K562 (cell line): ENCODE results near the gene TBL1XR1. TPM values are rescaled to one million over a fixed set of nuclear protein-coding genes. Genes with fewer than 3 reads are reported as not detected.
A peak's percentile ranks its signal among the peaks of the same experiment; 100 is the strongest.

Experiments used
- ADNP ChIP-seq: fragments of 200-800 bp; sonication (Bioruptor generic); IDR thresholded peaks from 2 replicates; pipeline ENCODE4 v1.6.1; 2016; ENCODE audit warnings: missing genetic modification characterization, missing compliant biosample characterization
- CSDE1 ChIP-seq, 2 experiments: fragments of 450-650 bp; IDR thresholded peaks; 2 replicates each; pipeline ENCODE4 v1.6.1; 2016; ENCODE audit warnings: mild to moderate bottlenecking in 1 of 2
- EGR1 ChIP-seq: fragments of 450-650 bp; conservative IDR thresholded peaks from 2 replicates; pipeline ENCODE4 v1.6.1; 2017; ENCODE audit warnings: mild to moderate bottlenecking
- EHMT2 ChIP-seq: fragments of 450-650 bp; IDR thresholded peaks from 2 replicates; pipeline ENCODE4 v1.6.1; 2018; ENCODE audit warnings: antibody characterized with exemption
- EP300 ChIP-seq: IDR thresholded peaks from 2 replicates; pipeline ENCODE4 v1.6.1; 2012; ENCODE audit warnings: low read length, improper control_type of control experiment
- HNRNPH1 ChIP-seq: fragments of 200-400 bp; formaldehyde crosslinking; optimal IDR thresholded peaks from 2 replicates; pipeline ENCODE3; 2017; ENCODE audit warnings: low read depth, mild to moderate bottlenecking, low read length, moderate library complexity
- PPARD ChIP-seq: fragments of 250-450 bp; sonication (Bioruptor Pico); IDR thresholded peaks from 2 replicates; pipeline ENCODE4 v1.8.0; 2022; ENCODE audit warnings: inconsistent platforms, mild to moderate bottlenecking, moderate library complexity
- SIRT6 ChIP-seq: IDR thresholded peaks from one replicate; pipeline ENCODE4 v1.6.1; 2012; ENCODE audit warnings: low read depth, mild to moderate bottlenecking, control low read depth, inconsistent platforms, low read length, moderate library complexity
- TAF1 ChIP-seq: IDR thresholded peaks from 2 replicates; pipeline ENCODE4 v1.6.1; 2011; ENCODE audit warnings: mild to moderate bottlenecking, low read length, moderate library complexity; ENCODE audit not compliant: insufficient read depth, control insufficient read depth, severe bottlenecking; ENCODE audit errors: extremely low read depth
- TGIF2 ChIP-seq: sonication (generic); formaldehyde crosslinking; IDR thresholded peaks from 2 replicates; pipeline ENCODE4 v1.8.1; 2022; ENCODE audit warnings: mild to moderate bottlenecking, missing genetic modification reagents, moderate library complexity
- ZKSCAN1 ChIP-seq: fragments of 150-350 bp; IDR thresholded peaks from 2 replicates; pipeline ENCODE4 v1.6.1; 2016; ENCODE audit warnings: low read depth, low read length
- ZNF175 ChIP-seq: fragments of 200-800 bp; sonication (Bioruptor generic); IDR thresholded peaks from 2 replicates; pipeline ENCODE4 v1.6.1; 2016; ENCODE audit warnings: low read depth, mild to moderate bottlenecking, missing genetic modification characterization, missing compliant biosample characterization
- ZNF408 ChIP-seq: fragments of 250-450 bp; sonication (Bioruptor Pico); IDR thresholded peaks from 2 replicates; pipeline ENCODE4 v1.4.0; 2020; ENCODE audit warnings: low read depth, mild to moderate bottlenecking, moderate library complexity
- polyA plus RNA-seq, 8 experiments: library from polyadenylated mRNA; depleted of rRNA in 4 of 8; stranded (reverse) in 5 of 8; unstranded in 3 of 8; fragments of >200 nt; fragmentation: Nextera tagmentation in 2 of 8; fragmentation: Illumina TruSeq in 1 of 8; extraction: Ambion mirVana in 2 of 8; extraction: Trizol in 1 of 8; gene quantifications; 2 replicates each; pipeline versions ENCODE4 v1.2.1 to v1.2.3, GENCODE V29; 2011 to 2014; ENCODE audit warnings: inconsistent platforms in 1 of 8, missing spikeins in 1 of 8
- total RNA-seq, 7 experiments: library from RNA; depleted of rRNA in 6 of 7; stranded (reverse); fragments of >200 nt in 6 of 7; fragmentation: Illumina TruSeq in 2 of 7; extraction: Trizol in 2 of 7; gene quantifications; 2 replicates each; pipeline versions ENCODE4 v1.2.1 to v1.2.3, GENCODE V29; 2011 to 2021; ENCODE audit warnings: low replicate concordance in 1 of 7
- TF ChIP-seq, protein P1 (sequence below): fragments of 250-450 bp; sonication (Bioruptor Pico); IDR thresholded peaks from 2 replicates; pipeline ENCODE4 v1.4.0; 2020
- TF ChIP-seq, protein P2 (sequence below): fragments of 250-450 bp; sonication (Bioruptor Pico); IDR thresholded peaks from 2 replicates; pipeline ENCODE4 v1.8.0; 2022; ENCODE audit warnings: moderate library complexity, mild to moderate bottlenecking, inconsistent platforms
- TF ChIP-seq, protein P3 (sequence below), 2 experiments: IDR thresholded peaks; 2 replicates each; pipeline ENCODE4 v1.6.1; 2012; ENCODE audit warnings: improper control_type of control experiment in 2 of 2, low read depth in 2 of 2, low read length in 2 of 2, borderline replicate concordance in 1 of 2
- TF ChIP-seq, protein P4 (sequence below): sonication (generic); formaldehyde crosslinking; IDR thresholded peaks from 2 replicates; pipeline ENCODE4 v1.8.0; 2023; ENCODE audit warnings: mild to moderate bottlenecking, missing genetic modification reagents
- TF ChIP-seq, protein P5 (sequence below): sonication (generic); IDR thresholded peaks from 2 replicates; pipeline ENCODE4 v1.6.1; 2016
- TF ChIP-seq, protein P6 (sequence below): fragments of 250-450 bp; sonication (Bioruptor Pico); IDR thresholded peaks from 2 replicates; pipeline ENCODE4 v1.4.0; 2020; ENCODE audit warnings: mild to moderate bottlenecking, moderate library complexity, borderline replicate concordance

The TBL1XR1 gene
- total and polyA plus RNA-seq, 9 of the 15 experiments (the other 6 are each of a cell fraction or from before 2014, with no cell fraction given): 19.6 to 171 (median 83.3) TPM

DNA sequence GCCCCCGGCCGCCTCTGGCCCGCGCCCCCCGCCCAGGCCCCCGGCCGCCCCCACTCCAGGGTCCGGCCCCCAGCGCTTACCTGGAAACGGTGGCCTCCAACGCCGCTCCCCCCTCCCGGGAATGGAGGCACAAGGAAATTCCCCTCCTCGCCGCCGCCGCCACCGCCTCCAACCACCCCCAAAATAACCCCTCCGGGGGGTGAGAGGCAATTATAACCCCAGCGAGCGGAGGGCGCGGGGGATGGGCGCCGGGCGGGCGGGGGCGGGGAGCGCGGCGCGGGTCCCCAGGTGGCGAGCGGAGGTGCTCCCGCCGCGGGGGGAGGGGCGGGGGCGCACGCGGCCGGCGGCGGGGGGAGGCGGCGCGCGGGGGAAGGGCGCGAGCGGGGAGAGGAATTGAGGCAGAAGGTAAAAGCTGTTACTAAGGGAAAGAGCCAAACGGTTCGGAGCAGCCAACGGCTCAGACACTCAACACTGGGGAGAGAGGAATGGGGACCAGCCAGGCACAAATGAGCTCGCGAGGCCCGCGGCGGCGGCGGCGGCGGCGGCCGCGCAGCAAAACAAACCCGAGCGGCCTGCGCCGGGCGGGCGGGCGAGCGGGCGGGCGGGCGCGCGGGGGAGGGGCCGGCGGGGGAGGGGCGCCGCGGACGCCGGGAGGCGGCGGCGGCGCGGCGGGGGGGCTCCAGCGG, at the start of gene TBL1XR1 (continued):
- TF ChIP-seq, protein P1, sequence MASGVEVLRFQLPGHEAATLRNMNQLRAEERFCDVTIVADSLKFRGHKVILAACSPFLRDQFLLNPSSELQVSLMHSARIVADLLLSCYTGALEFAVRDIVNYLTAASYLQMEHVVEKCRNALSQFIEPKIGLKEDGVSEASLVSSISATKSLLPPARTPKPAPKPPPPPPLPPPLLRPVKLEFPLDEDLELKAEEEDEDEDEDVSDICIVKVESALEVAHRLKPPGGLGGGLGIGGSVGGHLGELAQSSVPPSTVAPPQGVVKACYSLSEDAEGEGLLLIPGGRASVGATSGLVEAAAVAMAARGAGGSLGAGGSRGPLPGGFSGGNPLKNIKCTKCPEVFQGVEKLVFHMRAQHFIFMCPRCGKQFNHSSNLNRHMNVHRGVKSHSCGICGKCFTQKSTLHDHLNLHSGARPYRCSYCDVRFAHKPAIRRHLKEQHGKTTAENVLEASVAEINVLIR (CRISPR knock-in tag): no peak
- TF ChIP-seq ZNF408 (CRISPR knock-in tag) (no peak), ADNP (tag) (0 out of 2 replicates have a peak, but pooled peaks have one; percentile 12), TAF1 (peak; percentile 61), PPARD (CRISPR knock-in tag) (no peak), ZNF175 (CRISPR knock-in tag) (no peak), EP300 (peak; percentile 77), ZKSCAN1 (no peak), CSDE1 (IDR thresholded peaks at IDR 0.05) (no peak), TGIF2 (CRISPR knock-in tag) (no peak), EHMT2 (no peak), EGR1 (peak; percentile 63), HNRNPH1 (no peak), SIRT6 (no peak)
- TF ChIP-seq, protein P2, sequence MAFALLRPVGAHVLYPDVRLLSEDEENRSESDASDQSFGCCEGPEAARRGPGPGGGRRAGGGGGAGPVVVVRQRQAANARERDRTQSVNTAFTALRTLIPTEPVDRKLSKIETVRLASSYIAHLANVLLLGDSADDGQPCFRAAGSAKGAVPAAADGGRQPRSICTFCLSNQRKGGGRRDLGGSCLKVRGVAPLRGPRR (CRISPR knock-in tag): no peak
- TF ChIP-seq, protein P3, sequence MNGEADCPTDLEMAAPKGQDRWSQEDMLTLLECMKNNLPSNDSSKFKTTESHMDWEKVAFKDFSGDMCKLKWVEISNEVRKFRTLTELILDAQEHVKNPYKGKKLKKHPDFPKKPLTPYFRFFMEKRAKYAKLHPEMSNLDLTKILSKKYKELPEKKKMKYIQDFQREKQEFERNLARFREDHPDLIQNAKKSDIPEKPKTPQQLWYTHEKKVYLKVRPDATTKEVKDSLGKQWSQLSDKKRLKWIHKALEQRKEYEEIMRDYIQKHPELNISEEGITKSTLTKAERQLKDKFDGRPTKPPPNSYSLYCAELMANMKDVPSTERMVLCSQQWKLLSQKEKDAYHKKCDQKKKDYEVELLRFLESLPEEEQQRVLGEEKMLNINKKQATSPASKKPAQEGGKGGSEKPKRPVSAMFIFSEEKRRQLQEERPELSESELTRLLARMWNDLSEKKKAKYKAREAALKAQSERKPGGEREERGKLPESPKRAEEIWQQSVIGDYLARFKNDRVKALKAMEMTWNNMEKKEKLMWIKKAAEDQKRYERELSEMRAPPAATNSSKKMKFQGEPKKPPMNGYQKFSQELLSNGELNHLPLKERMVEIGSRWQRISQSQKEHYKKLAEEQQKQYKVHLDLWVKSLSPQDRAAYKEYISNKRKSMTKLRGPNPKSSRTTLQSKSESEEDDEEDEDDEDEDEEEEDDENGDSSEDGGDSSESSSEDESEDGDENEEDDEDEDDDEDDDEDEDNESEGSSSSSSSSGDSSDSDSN (IDR thresholded peaks at IDR 0.05; ENCODE audit: borderline replicate concordance in 1 of 2, low read depth in 2 of 2, low read length in 2 of 2): peak in 1 of 2 experiments; percentile 42; a peak in 1 of 4 replicates
- TF ChIP-seq, protein P4, sequence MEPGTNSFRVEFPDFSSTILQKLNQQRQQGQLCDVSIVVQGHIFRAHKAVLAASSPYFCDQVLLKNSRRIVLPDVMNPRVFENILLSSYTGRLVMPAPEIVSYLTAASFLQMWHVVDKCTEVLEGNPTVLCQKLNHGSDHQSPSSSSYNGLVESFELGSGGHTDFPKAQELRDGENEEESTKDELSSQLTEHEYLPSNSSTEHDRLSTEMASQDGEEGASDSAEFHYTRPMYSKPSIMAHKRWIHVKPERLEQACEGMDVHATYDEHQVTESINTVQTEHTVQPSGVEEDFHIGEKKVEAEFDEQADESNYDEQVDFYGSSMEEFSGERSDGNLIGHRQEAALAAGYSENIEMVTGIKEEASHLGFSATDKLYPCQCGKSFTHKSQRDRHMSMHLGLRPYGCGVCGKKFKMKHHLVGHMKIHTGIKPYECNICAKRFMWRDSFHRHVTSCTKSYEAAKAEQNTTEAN (CRISPR knock-in tag): no peak
- TF ChIP-seq, protein P5, sequence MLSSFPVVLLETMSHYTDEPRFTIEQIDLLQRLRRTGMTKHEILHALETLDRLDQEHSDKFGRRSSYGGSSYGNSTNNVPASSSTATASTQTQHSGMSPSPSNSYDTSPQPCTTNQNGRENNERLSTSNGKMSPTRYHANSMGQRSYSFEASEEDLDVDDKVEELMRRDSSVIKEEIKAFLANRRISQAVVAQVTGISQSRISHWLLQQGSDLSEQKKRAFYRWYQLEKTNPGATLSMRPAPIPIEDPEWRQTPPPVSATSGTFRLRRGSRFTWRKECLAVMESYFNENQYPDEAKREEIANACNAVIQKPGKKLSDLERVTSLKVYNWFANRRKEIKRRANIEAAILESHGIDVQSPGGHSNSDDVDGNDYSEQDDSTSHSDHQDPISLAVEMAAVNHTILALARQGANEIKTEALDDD: no peak
- TF ChIP-seq, protein P6, sequence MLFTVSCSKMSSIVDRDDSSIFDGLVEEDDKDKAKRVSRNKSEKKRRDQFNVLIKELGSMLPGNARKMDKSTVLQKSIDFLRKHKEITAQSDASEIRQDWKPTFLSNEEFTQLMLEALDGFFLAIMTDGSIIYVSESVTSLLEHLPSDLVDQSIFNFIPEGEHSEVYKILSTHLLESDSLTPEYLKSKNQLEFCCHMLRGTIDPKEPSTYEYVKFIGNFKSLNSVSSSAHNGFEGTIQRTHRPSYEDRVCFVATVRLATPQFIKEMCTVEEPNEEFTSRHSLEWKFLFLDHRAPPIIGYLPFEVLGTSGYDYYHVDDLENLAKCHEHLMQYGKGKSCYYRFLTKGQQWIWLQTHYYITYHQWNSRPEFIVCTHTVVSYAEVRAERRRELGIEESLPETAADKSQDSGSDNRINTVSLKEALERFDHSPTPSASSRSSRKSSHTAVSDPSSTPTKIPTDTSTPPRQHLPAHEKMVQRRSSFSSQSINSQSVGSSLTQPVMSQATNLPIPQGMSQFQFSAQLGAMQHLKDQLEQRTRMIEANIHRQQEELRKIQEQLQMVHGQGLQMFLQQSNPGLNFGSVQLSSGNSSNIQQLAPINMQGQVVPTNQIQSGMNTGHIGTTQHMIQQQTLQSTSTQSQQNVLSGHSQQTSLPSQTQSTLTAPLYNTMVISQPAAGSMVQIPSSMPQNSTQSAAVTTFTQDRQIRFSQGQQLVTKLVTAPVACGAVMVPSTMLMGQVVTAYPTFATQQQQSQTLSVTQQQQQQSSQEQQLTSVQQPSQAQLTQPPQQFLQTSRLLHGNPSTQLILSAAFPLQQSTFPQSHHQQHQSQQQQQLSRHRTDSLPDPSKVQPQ (CRISPR knock-in tag): no peak
